T-helper 2 cell treated with Interferon-gamma antibody and Interleukin-4, amounts not matched to agents 100 ng/mL and 5 ng/mL, for 36 hours (primary cell): ENCODE data around the gene C9orf40. TPM values are rescaled to one million over a fixed set of nuclear protein-coding genes. Genes with fewer than 3 reads are reported as not detected.

Experiments used
- intact Hi-C: fragments of 100-400 bp; cut with micrococcal nuclease; formaldehyde crosslinking; loops from one replicate; pipeline ENCODE4 v1.15.1; 2023
- total RNA-seq: library from RNA; stranded (reverse); gene quantifications from 2 replicates; pipeline ENCODE4 v1.2.3, GENCODE V29; 2022

Gene C9orf40
- total RNA-seq, 1 donor from 2014 or later = 17.3 TPM

- intact Hi-C loops = no loop called here
Observed at GRCh38 chr9:74946686-74947085, 6.0 kb downstream of the C9orf40 start.

DNA sequence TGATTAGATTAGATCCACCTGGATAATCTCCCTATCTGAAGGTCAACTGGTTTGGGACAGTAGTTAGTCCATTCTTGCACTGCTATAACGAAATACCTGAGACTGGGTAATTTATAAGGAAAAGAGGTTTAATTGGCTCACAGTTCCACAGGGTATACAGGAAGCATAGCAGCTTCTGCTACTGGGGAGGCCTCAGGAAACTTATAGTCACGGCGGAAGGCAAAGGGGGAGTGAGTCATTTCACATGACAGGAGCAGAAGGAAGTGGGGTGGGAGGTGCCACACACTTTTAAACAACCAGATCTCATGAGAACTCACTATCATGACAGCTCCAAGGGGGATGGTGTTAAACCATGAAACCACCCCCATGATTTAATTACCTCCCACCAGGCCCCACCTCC lies 9.9 kb downstream of the C9orf40 start:
- intact Hi-C loops = no loop called here

- intact Hi-C loops = no loop called here
Observed at GRCh38 chr9:74940600-74940999, 12.1 kb downstream of the C9orf40 start.

DNA sequence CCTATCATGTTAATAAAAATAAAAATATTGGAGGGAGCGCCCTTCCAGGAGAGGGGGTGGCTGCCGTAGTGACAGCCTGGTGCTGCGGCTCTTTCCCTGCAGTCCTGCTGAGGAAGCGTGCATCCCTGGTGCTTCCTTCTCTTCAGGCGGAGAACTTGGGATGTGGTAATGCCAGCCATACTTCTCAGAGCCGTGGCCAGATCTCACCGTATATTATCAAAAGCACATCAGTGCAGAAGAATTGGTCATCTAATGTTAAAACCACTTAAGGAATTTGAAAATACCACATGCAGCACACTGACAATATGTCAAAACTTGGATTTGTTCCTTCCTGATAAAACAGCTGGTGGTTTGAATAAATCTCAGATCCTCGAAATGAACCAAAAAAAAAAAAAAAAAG lies 17.7 kb downstream of the C9orf40 start:
- intact Hi-C loops = no loop called here

GRCh38 chr9:74921737-74922136 lies 31.0 kb downstream of the C9orf40 start:
- intact Hi-C loops = no loop called here

DNA sequence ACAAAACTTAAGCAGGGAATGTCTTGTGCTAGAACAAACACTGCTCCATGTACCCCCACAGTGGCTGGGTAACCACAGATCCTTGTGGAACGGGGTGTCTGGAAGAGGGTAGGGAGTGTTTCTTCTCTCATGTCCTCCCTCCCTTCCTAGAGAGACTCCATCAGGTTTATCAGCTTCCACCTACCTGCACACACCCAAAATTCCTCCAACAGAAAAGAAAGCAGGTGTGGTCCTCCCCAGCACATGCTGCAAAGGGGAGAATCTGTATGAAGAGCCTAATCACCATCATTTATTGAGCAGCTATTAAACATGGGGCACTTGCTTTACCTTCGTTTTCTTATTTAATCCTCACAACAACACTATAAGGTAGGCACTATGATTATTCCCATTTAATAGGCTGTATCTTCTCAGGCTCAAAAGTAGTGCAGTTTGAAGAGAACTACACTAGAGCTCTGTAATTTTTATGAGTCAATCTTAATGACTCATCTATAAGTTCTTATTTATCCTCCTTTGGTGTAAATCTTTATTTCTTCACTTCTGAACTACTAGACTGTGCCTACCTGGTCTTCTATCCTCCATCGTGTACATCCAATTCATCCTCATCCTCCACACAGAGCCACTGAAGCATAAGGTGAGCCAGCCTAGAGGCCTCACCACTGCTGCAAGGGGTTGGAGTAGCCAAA lies 31.6 kb downstream of the C9orf40 start:
- intact Hi-C loops = no loop called here

GRCh38 chr9:74910036-74910435 lies 42.7 kb downstream of the C9orf40 start:
- intact Hi-C loops = no loop called here

- intact Hi-C loops = no loop called here
Observed at GRCh38 chr9:74908665-74909064, 44.0 kb downstream of the C9orf40 start.

- intact Hi-C loops = no loop called here
Observed at GRCh38 chr9:74907085-74907484, 45.6 kb downstream of the C9orf40 start.

- intact Hi-C loops = no loop called here
Observed at GRCh38 chr9:74901001-74901400, 51.7 kb downstream of the C9orf40 start.

Other genes with a start within 250 kb of the C9orf40 start
- gene TRPM6, start 65.0 kb downstream of the C9orf40 start, total RNA-seq = 0.05 TPM in 1 of 2 replicates, not detected in the other
- 36.6 and 38.7 TPM in 2 replicates for gene CARNMT1, start 75.4 kb upstream of the C9orf40 start, total RNA-seq
- 15.7 and 16.3 TPM in 2 replicates for gene NMRK1, start 135.2 kb upstream of the C9orf40 start, total RNA-seq
- 116 and 120 TPM in 2 replicates for gene OSTF1, start 135.6 kb upstream of the C9orf40 start, total RNA-seq